A673 (cell line): ENCODE measurements around the gene FOXO1. TPM values are rescaled to one million over a fixed set of nuclear protein-coding genes. Genes with fewer than 3 reads are reported as not detected.

Experiments
- BruUV-seq: library from RNA; stranded (reverse); fragments of 400-500 nt; replicated peaks from 2 replicates; lab custom pipeline; 2021; lab: Mats Ljungman, UMichigan
- CTCF ChIA-PET: fragments of 300-600 bp; sonication (Branson Sonifier 250); formaldehyde crosslinking; loops from one replicate; lab custom pipeline; 2022; ENCODE audit warnings: antibody characterized with exemption; lab: Charles Lee
- POLR2A ChIA-PET: fragments of 300-600 bp; sonication (Branson Sonifier 250); formaldehyde crosslinking; loops from one replicate; lab custom pipeline; 2022; ENCODE audit warnings: antibody characterized with exemption; ENCODE audit not compliant: low non-redundant PET; lab: Charles Lee
- DNase-seq: peaks from one replicate; pipeline ENCODE4 v3.0.0-alpha.2; 2015; ENCODE audit warnings: low spot score
- H3K27ac ChIP-seq: fragments of 200-600 bp; sonication (generic); 2 replicates; pipeline ENCODE4 v1.5.1; 2016; ENCODE audit warnings: mixed run types, low read depth, mild to moderate bottlenecking, mixed read lengths, antibody characterized with exemption, low read length; ENCODE audit not compliant: poor library complexity, severe bottlenecking
- H3K27me3 ChIP-seq: fragments of 200-600 bp; sonication (generic); replicated peaks from 2 replicates; pipeline ENCODE4 v1.6.1; 2017; ENCODE audit warnings: mixed run types, low read depth, mild to moderate bottlenecking, mixed read lengths, antibody characterized with exemption, low read length; ENCODE audit not compliant: insufficient read depth, poor library complexity
- H3K36me3 ChIP-seq: fragments of 200-600 bp; sonication (generic); 2 replicates; pipeline ENCODE4 v1.6.1; 2016; ENCODE audit warnings: mixed run types, mild to moderate bottlenecking, mixed read lengths, antibody characterized with exemption, low read length; ENCODE audit not compliant: insufficient read depth, poor library complexity, severe bottlenecking
- H3K4me1 ChIP-seq: fragments of 200-600 bp; sonication (generic); 2 replicates; pipeline ENCODE4 v1.6.1; 2017; ENCODE audit warnings: mixed run types, mild to moderate bottlenecking, mixed read lengths, antibody characterized with exemption, low read length; ENCODE audit not compliant: insufficient read depth, poor library complexity, severe bottlenecking
- H3K4me3 ChIP-seq: fragments of 200-600 bp; sonication (generic); 2 replicates; pipeline ENCODE4 v1.5.1; 2016; ENCODE audit warnings: low read depth, mixed run types, mild to moderate bottlenecking, mixed read lengths, low read length; ENCODE audit not compliant: poor library complexity, severe bottlenecking
- H3K9me3 ChIP-seq: fragments of 200-600 bp; sonication (generic); 2 replicates; pipeline ENCODE4 v1.6.1; 2016; ENCODE audit warnings: mixed run types, low read depth, mild to moderate bottlenecking, mixed read lengths, antibody characterized with exemption, low read length; ENCODE audit not compliant: poor library complexity, severe bottlenecking
- EZH2 ChIP-seq: fragments of 200-600 bp; sonication (generic); IDR thresholded peaks from 2 replicates; pipeline ENCODE4 v1.6.1; 2017; ENCODE audit warnings: borderline replicate concordance, low read depth, mild to moderate bottlenecking, mixed read lengths, antibody characterized with exemption, low read length; ENCODE audit not compliant: poor library complexity, severe bottlenecking
- intact Hi-C: fragments of 100-400 bp; cut with micrococcal nuclease; formaldehyde crosslinking; loops from one replicate; pipeline ENCODE4 v1.10.0; 2022; ENCODE audit not compliant: unreplicated experiment
- total RNA-seq: library from RNA; stranded (reverse); gene quantifications from 2 replicates; pipeline ENCODE4 v1.2.3, GENCODE V29; 2021
- TF ChIP-seq, protein P1 (sequence below): fragments of 300-800, 200-600 bp; sonication (generic); conservative IDR thresholded peaks from 2 replicates; pipeline ENCODE4 v1.5.1; 2017; ENCODE audit warnings: low read depth, mild to moderate bottlenecking, antibody characterized with exemption, low read length, moderate library complexity, mixed read lengths

FOXO1 gene
- total RNA-seq, 1 experiment from 2014 or later, result 2.9 TPM

DNA sequence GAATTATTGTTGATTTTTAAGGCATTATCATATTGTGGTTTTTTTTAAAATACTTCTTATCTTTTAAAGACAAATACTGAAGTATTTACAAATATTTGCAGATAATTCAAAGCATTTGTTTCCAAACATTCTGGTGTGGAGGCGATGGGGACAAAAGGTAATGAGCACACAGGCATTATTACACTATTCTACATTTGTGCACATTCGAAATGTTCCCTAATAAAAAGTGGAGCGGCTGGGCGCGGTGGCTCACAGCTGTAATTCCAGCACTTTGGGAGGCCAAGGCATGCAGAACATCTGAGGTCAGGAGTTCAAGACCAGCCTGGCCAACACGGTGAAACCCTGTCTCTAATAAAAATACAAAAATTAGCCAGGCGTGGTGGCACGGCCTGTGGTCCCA, 133.4 kb downstream of the FOXO1 start:
- ChIA-PET CTCF (no interaction called here), POLR2A (no interaction called here)
- no peaks in the 10 kb centered on the region for H3K27me3 ChIP-seq
- BruUV-seq, result no TSS peak
- no peaks in the 10 kb centered on the region for H3K9me3 ChIP-seq
- H3K27ac ChIP-seq, result no peak overlapping the region
- intact Hi-C loops, result no loop called here
- DNase-seq, result no peak
- H3K4me1 ChIP-seq, result no peaks in the 10 kb centered on the region
- no peaks in the 10 kb centered on the region for H3K36me3 ChIP-seq
- no peak for TF ChIP-seq EZH2
- TF ChIP-seq, protein P1, sequence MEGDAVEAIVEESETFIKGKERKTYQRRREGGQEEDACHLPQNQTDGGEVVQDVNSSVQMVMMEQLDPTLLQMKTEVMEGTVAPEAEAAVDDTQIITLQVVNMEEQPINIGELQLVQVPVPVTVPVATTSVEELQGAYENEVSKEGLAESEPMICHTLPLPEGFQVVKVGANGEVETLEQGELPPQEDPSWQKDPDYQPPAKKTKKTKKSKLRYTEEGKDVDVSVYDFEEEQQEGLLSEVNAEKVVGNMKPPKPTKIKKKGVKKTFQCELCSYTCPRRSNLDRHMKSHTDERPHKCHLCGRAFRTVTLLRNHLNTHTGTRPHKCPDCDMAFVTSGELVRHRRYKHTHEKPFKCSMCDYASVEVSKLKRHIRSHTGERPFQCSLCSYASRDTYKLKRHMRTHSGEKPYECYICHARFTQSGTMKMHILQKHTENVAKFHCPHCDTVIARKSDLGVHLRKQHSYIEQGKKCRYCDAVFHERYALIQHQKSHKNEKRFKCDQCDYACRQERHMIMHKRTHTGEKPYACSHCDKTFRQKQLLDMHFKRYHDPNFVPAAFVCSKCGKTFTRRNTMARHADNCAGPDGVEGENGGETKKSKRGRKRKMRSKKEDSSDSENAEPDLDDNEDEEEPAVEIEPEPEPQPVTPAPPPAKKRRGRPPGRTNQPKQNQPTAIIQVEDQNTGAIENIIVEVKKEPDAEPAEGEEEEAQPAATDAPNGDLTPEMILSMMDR, result no peak
- H3K4me3 ChIP-seq, result no peak overlapping the region

DNA sequence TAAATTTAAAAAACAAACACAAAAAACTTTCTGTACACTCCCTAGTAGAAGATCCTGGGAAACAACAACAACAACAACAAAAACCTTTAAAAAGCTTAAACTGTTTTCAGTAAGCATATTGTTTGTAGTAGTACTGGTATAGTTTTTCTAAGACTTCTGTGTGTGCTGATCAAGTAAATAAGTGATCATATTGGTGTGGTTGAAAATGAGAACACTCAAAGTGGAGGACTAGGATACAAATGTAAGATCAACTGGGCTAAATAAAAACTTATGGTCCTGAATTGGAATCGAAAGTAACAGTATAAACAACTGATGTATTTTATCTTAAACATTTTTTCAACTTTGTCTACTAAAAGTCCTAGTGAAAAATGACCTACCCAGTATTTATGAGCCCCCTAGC, 135.5 kb downstream of the FOXO1 start:
- ChIA-PET CTCF (no interaction called here), POLR2A (no interaction called here)
- Histone ChIP-seq H3K27ac (no peak overlapping the region), H3K36me3 (no peaks in the 10 kb centered on the region), H3K4me1 (no peaks in the 10 kb centered on the region), H3K4me3 (no peak overlapping the region), H3K27me3 (no peaks in the 10 kb centered on the region), H3K9me3 (no peaks in the 10 kb centered on the region)
- TF ChIP-seq EZH2, result no peak
- TF ChIP-seq, protein P1, result no peak
- BruUV-seq, result no TSS peak
- intact Hi-C loops, result no loop called here
- no peak for DNase-seq

DNA sequence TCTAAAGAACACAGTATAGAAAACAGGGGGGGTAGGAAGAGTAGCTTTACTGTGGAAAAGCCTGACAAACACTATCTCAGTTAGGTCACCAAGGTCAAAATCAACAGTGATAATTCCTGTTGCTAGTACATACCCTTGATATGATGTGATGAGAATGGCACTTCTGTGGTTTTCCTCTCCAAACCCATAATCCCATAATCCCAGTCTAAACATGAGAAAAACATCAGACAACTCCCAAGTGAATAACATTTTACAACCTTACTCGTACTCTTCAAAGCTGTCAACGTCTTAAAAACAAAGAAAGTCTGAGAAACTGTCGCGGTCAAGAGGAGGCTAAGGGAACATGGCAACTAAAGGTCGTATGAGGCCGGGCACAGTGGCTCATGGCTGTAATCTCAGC, 137.6 kb downstream of the FOXO1 start:
- no peak overlapping the region for H3K4me3 ChIP-seq
- ChIA-PET POLR2A (no interaction called here), CTCF (no interaction called here)
- no peak for DNase-seq
- H3K36me3 ChIP-seq, result no peaks in the 10 kb centered on the region
- intact Hi-C loops, result no loop called here
- H3K27me3 ChIP-seq, result no peaks in the 10 kb centered on the region
- no peak overlapping the region for H3K27ac ChIP-seq
- no TSS peak for BruUV-seq
- TF ChIP-seq EZH2, result no peak
- TF ChIP-seq, protein P1, result no peak
- no peaks in the 10 kb centered on the region for H3K9me3 ChIP-seq
- H3K4me1 ChIP-seq, result no peaks in the 10 kb centered on the region
